HG03175 (cell line): Measurements from ENCODE around the gene VWC2L.
A peak's percentile ranks its signal among the peaks of the same experiment; 100 is the strongest.

Experiments
- ATAC-seq: cut with Tn5 transposase; IDR thresholded peaks from one replicate; pipeline ENCODE4 v1.9.1; 2021; ENCODE audit warnings: mild to moderate bottlenecking, moderate library complexity; ENCODE audit not compliant: unreplicated experiment

VWC2L gene

GRCh38 chr2:214465363-214466146 lies 54.7 kb downstream of the VWC2L start:
- ATAC-seq, result no peak

- no peak for ATAC-seq
These were observed 58.9 kb downstream of the VWC2L start for GRCh38 chr2:214469728-214470127.

- no peak for ATAC-seq
These were observed 60.5 kb downstream of the VWC2L start for GRCh38 chr2:214471382-214471781.

GRCh38 chr2:214471990-214472389 lies 61.1 kb downstream of the VWC2L start:
- no peak for ATAC-seq

GRCh38 chr2:214477305-214477704 lies 66.5 kb downstream of the VWC2L start:
- ATAC-seq, result no peak

GRCh38 chr2:214481204-214481603 lies 70.3 kb downstream of the VWC2L start:
- ATAC-seq, result no peak

GRCh38 chr2:214482728-214483127 lies 71.9 kb downstream of the VWC2L start:
- no peak for ATAC-seq

- ATAC-seq, result no peak
These were observed 73.4 kb downstream of the VWC2L start for GRCh38 chr2:214484239-214484638.

GRCh38 chr2:214484701-214485100 lies 73.8 kb downstream of the VWC2L start:
- ATAC-seq, result no peak

GRCh38 chr2:214489181-214489580 lies 78.3 kb downstream of the VWC2L start:
- no peak for ATAC-seq

GRCh38 chr2:214489702-214490101 lies 78.8 kb downstream of the VWC2L start:
- no peak for ATAC-seq

- ATAC-seq, result no peak
These were observed 81.3 kb downstream of the VWC2L start for GRCh38 chr2:214492152-214492551.

- no peak for ATAC-seq
These were observed 81.8 kb downstream of the VWC2L start for GRCh38 chr2:214492608-214493007.

- ATAC-seq, result no peak
These were observed 86.6 kb downstream of the VWC2L start for GRCh38 chr2:214497489-214497888.

GRCh38 chr2:214503568-214503967 lies 92.7 kb downstream of the VWC2L start:
- ATAC-seq, result peak; percentile 27

GRCh38 chr2:214504599-214505376 lies 93.9 kb downstream of the VWC2L start:
- no peak for ATAC-seq

GRCh38 chr2:214507032-214507431 lies 96.2 kb downstream of the VWC2L start:
- ATAC-seq, result no peak

GRCh38 chr2:214514704-214515103 lies 103.8 kb downstream of the VWC2L start:
- ATAC-seq, result no peak

GRCh38 chr2:214515111-214515510 lies 104.3 kb downstream of the VWC2L start:
- no peak for ATAC-seq

GRCh38 chr2:214519258-214519818 lies 108.5 kb downstream of the VWC2L start:
- ATAC-seq, result no peak

GRCh38 chr2:214529021-214529420 lies 118.2 kb downstream of the VWC2L start:
- ATAC-seq, result no peak

- ATAC-seq, result no peak
These were observed 118.7 kb downstream of the VWC2L start for GRCh38 chr2:214529514-214529913.
